GM18861 (cell line): ENCODE results near the gene ACTN4.

ENCODE experiments used
- ATAC-seq: cut with Tn5 transposase; IDR thresholded peaks from one replicate; pipeline ENCODE4 v1.9.1; 2021; ENCODE audit not compliant: unreplicated experiment

Gene ACTN4

GRCh38 chr19:38660724-38661123, 13.3 kb downstream of the ACTN4 start:
- no peak for ATAC-seq

- ATAC-seq, result no peak
Measured at GRCh38 chr19:38661136-38661535, 13.7 kb downstream of the ACTN4 start.

- ATAC-seq, result no peak
Measured at GRCh38 chr19:38661996-38662395, 14.5 kb downstream of the ACTN4 start.

DNA sequence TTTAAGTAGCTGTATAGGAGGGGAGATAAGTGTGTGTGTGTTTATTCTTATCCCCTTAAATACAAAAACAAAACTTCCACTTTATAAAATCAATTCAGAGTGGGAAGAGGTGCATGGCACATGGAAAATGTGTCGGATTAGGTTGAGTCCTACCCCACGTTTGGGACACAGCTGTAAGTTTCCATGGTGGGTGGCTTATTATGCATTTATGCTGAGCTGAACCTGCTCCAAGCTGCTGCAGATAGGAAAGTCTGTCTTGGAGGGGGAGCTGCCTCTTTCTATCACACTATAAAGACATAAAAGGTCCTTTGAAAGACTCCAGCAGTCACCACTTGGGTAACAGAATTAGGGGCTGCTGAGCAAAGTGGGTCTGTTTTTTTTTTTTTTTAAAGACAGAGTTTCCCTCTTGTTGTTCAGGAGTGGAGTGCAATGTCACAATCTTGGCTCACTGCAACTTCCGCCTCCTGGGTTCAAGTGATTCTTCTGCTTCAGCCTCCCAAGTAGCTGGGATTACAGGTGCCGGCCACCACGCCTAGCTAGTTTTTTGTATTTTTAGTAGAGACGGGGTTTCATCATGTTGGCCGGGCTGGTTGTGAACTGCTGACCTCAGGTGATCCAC, 15.2 kb downstream of the ACTN4 start:
- no peak for ATAC-seq

- no peak for ATAC-seq
Measured at GRCh38 chr19:38663156-38663651, 15.8 kb downstream of the ACTN4 start.

DNA sequence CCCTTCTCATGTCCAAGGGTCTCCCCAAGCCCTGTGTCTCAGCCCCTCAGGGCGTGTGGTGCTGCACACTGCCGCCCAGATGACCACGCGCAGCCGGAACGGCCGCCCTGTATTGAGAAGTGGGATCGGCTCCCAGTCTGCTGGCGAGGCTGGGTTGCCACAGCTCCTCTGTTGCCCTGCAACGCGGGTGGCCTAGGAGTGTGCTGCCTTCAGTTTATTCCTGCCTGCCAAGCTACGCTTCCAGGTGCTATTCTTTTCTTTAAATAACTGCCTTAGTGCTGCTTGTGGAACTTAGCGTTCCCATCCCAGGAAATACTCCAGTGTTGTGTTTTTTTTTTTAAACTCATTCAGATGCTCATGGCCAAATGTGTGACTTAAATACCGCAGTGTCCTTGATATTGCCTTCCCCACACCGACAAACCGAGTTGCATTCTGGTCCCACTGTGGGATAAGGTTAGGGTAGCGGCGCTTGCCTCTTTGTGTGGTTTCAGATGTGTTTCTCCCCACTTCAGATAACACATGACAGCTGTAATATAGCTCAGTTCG, 16.6 kb downstream of the ACTN4 start:
- ATAC-seq, result no peak

DNA sequence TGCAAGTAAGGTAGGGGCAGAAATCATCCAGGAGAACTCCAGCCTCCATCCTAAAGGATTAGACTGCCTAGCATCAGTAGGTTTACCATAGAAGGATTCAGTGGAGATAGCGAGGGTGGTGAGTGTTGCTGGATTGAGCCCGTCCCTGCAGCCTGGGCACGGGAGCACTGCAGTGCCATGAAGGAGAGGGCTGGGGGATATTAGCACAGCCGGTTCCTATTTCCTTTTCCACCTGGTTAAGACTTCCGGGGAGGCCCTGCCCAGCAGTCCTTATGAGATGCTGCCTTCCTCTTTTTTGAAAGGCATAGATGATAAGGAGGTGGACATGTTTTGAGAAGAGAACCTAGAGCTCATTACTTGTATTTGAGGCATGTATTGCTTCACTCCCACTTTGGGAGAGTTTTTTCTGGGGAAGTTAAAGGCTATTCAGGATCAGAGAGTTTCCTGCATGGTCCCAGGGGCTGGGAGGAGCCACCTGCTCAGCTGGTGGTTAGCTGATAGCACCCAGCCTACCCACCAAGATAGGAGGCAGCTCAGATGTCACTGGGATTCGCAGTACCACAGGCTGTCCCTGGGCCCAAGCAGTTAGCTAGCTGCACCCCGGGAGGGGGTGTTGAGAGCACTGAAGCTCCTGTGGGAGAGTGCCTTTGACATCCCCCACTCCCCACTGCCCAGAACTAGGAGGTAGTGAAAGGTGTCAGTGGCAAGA, 17.2 kb downstream of the ACTN4 start:
- no peak for ATAC-seq

GRCh38 chr19:38665219-38665931, 17.9 kb downstream of the ACTN4 start:
- no peak for ATAC-seq

DNA sequence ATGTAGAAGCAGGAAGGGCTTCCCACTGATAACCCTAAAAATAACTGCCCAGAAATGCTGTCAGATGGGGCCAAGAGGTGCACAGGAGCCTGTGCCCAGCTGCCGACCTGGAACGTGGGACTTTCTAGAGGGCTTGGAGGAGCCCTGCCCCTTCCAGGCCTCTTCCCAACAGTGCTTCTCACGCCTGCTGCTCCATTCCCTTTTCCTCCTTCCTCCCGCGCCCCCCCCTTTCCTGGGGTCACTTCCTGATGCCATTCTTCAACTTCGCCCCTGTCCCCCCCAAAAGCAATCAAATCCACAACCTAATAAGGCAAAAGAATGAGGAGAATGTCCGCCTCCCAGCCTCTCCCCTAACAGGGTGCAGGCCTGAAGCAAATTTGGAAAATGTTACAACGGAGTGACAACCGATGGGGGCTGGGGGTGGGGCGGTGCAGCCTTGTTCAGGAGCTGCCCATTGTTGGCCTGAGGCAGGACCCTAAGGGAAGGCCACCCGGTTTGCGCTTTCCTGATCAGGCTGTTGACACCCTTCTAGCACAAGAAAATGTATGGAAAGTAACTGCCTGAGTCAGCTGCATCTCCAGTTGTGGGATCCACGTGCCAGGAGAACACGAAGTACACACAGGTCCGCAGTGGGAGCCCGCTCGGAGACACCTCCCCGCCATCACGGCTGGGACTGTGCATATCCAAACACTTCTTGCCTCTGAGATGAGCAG, 18.7 kb downstream of the ACTN4 start:
- no peak for ATAC-seq

- ATAC-seq, result no peak
Measured at GRCh38 chr19:38666663-38667511, 19.4 kb downstream of the ACTN4 start.

GRCh38 chr19:38667661-38668171, 20.3 kb downstream of the ACTN4 start:
- ATAC-seq, result no peak

GRCh38 chr19:38669552-38669951, 22.1 kb downstream of the ACTN4 start:
- no peak for ATAC-seq

- no peak for ATAC-seq
Measured at GRCh38 chr19:38670921-38671398, 23.5 kb downstream of the ACTN4 start.

DNA sequence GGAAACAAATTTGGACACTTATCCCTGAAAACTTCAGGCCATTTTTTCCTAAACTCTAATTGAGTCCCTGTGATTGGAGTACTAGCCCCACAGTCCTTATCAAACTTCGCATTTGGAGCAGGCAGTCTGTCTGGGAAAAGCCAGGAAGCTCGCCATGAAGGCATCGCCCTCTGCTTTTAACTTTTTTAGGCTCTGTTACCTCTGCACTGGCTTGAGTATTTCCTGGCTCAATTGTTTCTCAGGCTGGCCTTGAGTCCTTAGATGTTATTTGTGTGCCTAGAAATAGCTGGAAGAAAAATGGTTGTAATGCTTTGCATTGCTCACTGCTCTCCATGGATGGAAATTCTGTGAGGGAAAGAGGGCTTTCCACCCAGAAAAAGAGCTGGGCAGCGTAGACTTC, 24.2 kb downstream of the ACTN4 start:
- no peak for ATAC-seq

GRCh38 chr19:38673030-38673429, 25.6 kb downstream of the ACTN4 start:
- ATAC-seq, result no peak

GRCh38 chr19:38674388-38675171, 27.1 kb downstream of the ACTN4 start:
- no peak for ATAC-seq

GRCh38 chr19:38675611-38676010, 28.2 kb downstream of the ACTN4 start:
- no peak for ATAC-seq

- ATAC-seq, result no peak
Measured at GRCh38 chr19:38676023-38676877, 28.8 kb downstream of the ACTN4 start.
